MM.1S (cell line): ENCODE data around the gene MINDY4.

ENCODE experiments used
- CTCF ChIP-seq: fragments of 300-600 bp; sonication (generic); IDR thresholded peaks from 2 replicates; pipeline ENCODE4 v1.5.1; 2016; ENCODE audit warnings: antibody characterized with exemption, low read length, mixed read lengths
- EZH2phosphoT487 ChIP-seq: fragments of 300-600 bp; sonication (generic); IDR thresholded peaks from 2 replicates; pipeline ENCODE4 v1.6.1; 2018; ENCODE audit warnings: antibody characterized with exemption, low read length

GRCh38 chr7:30884881-30885280, 113.7 kb downstream of the MINDY4 start:
- TF ChIP-seq CTCF (no peak), EZH2phosphoT487 (no peak)
